Measurements from ENCODE around the gene CEP85L. TPM values are rescaled to one million over a fixed set of nuclear protein-coding genes. Genes with fewer than 3 reads are reported as not detected.

The CEP85L gene
- total and polyA plus RNA-seq, 4 donors: 7.4 to 37.3 (median 18.2) TPM

- H3K27me3 ChIP-seq (ENCODE audit: control insufficient read depth, insufficient read depth, low read length): no peaks in the 10 kb centered on the region
- 92% methylated on average over 9 of the region's 10 CpGs for WGBS (ENCODE audit: insufficient coverage)
- H3K36me3 ChIP-seq (ENCODE audit: control insufficient read depth, insufficient read depth, low read length): peaks cover 2% of the 10 kb centered on the region
- H3K9me3 ChIP-seq (ENCODE audit: control insufficient read depth, insufficient read depth, low read length): peaks cover 2% of the 10 kb centered on the region
- H3K4me3 ChIP-seq (ENCODE audit: low read depth, low read length): no peak overlapping the region
- no peak for DNase-seq (ENCODE audit: low read depth in 4 of 6, low spot score in 6 of 6)
- no peak overlapping the region for H3K27ac ChIP-seq (ENCODE audit: low read depth, low read length)
- no peaks in the 10 kb centered on the region for H3K4me1 ChIP-seq (ENCODE audit: control insufficient read depth, insufficient read depth, low read length)
These were observed 151.0 kb downstream of the CEP85L start for GRCh38 chr6:118500130-118501015.

- 100% methylated on average over 1 of the region's 5 CpGs for WGBS (ENCODE audit: insufficient coverage)
- Histone ChIP-seq H3K27me3 (ENCODE audit: control insufficient read depth, insufficient read depth, low read length) (no peaks in the 10 kb centered on the region), H3K4me3 (ENCODE audit: low read depth, low read length) (no peak overlapping the region), H3K4me1 (ENCODE audit: control insufficient read depth, insufficient read depth, low read length) (no peaks in the 10 kb centered on the region), H3K36me3 (ENCODE audit: control insufficient read depth, insufficient read depth, low read length) (no peaks in the 10 kb centered on the region), H3K27ac (ENCODE audit: low read depth, low read length) (no peak overlapping the region), H3K9me3 (ENCODE audit: control insufficient read depth, insufficient read depth, low read length) (no peaks in the 10 kb centered on the region)
- no peak for DNase-seq (ENCODE audit: low read depth in 4 of 6, low spot score in 6 of 6)
These were observed 155.7 kb downstream of the CEP85L start for GRCh38 chr6:118495485-118496280.

GRCh38 chr6:118494091-118494490, 157.3 kb downstream of the CEP85L start:
- H3K27ac ChIP-seq (ENCODE audit: low read depth, low read length): no peak overlapping the region
- WGBS (ENCODE audit: insufficient coverage): 67% methylated on average over 1 of the region's 3 CpGs
- no peaks in the 10 kb centered on the region for H3K36me3 ChIP-seq (ENCODE audit: control insufficient read depth, insufficient read depth, low read length)
- H3K4me1 ChIP-seq (ENCODE audit: control insufficient read depth, insufficient read depth, low read length): no peaks in the 10 kb centered on the region
- no peak overlapping the region for H3K4me3 ChIP-seq (ENCODE audit: low read depth, low read length)
- no peak for DNase-seq (ENCODE audit: low read depth in 4 of 6, low spot score in 6 of 6)
- no peaks in the 10 kb centered on the region for H3K27me3 ChIP-seq (ENCODE audit: control insufficient read depth, insufficient read depth, low read length)
- H3K9me3 ChIP-seq (ENCODE audit: control insufficient read depth, insufficient read depth, low read length): no peaks in the 10 kb centered on the region

- Histone ChIP-seq H3K9me3 (ENCODE audit: control insufficient read depth, insufficient read depth, low read length) (peaks cover 8% of the 10 kb centered on the region), H3K27me3 (ENCODE audit: control insufficient read depth, insufficient read depth, low read length) (no peaks in the 10 kb centered on the region), H3K4me1 (ENCODE audit: control insufficient read depth, insufficient read depth, low read length) (no peaks in the 10 kb centered on the region), H3K36me3 (ENCODE audit: control insufficient read depth, insufficient read depth, low read length) (no peaks in the 10 kb centered on the region), H3K27ac (ENCODE audit: low read depth, low read length) (no peak overlapping the region), H3K4me3 (ENCODE audit: low read depth, low read length) (no peak overlapping the region)
- no CpG with 5 or more reads among the region's 3 CpGs for WGBS (ENCODE audit: insufficient coverage)
- no peak for DNase-seq (ENCODE audit: low read depth in 4 of 6, low spot score in 6 of 6)
These were observed 161.4 kb downstream of the CEP85L start for GRCh38 chr6:118489990-118490389.

- Histone ChIP-seq H3K9me3 (ENCODE audit: control insufficient read depth, insufficient read depth, low read length) (peaks cover 8% of the 10 kb centered on the region), H3K36me3 (ENCODE audit: control insufficient read depth, insufficient read depth, low read length) (no peaks in the 10 kb centered on the region), H3K4me1 (ENCODE audit: control insufficient read depth, insufficient read depth, low read length) (no peaks in the 10 kb centered on the region), H3K4me3 (ENCODE audit: low read depth, low read length) (no peak overlapping the region), H3K27me3 (ENCODE audit: control insufficient read depth, insufficient read depth, low read length) (no peaks in the 10 kb centered on the region), H3K27ac (ENCODE audit: low read depth, low read length) (no peak overlapping the region)
- DNase-seq (ENCODE audit: low read depth in 4 of 6, low spot score in 6 of 6): no peak
These were observed 162.8 kb downstream of the CEP85L start for GRCh38 chr6:118488631-118489030.

GRCh38 chr6:118485601-118486550, 165.5 kb downstream of the CEP85L start:
- Histone ChIP-seq H3K27me3 (ENCODE audit: control insufficient read depth, insufficient read depth, low read length) (no peaks in the 10 kb centered on the region), H3K27ac (ENCODE audit: low read depth, low read length) (no peak overlapping the region), H3K36me3 (ENCODE audit: control insufficient read depth, insufficient read depth, low read length) (no peaks in the 10 kb centered on the region), H3K9me3 (ENCODE audit: control insufficient read depth, insufficient read depth, low read length) (peaks cover 8% of the 10 kb centered on the region), H3K4me1 (ENCODE audit: control insufficient read depth, insufficient read depth, low read length) (no peaks in the 10 kb centered on the region), H3K4me3 (ENCODE audit: low read depth, low read length) (no peak overlapping the region)
- DNase-seq (ENCODE audit: low read depth in 4 of 6, low spot score in 6 of 6): no peak
- WGBS (ENCODE audit: insufficient coverage): no CpG with 5 or more reads among the region's 2 CpGs

- no peaks in the 10 kb centered on the region for H3K9me3 ChIP-seq (ENCODE audit: control insufficient read depth, insufficient read depth, low read length)
- H3K4me3 ChIP-seq (ENCODE audit: low read depth, low read length): no peak overlapping the region
- no peak overlapping the region for H3K27ac ChIP-seq (ENCODE audit: low read depth, low read length)
- H3K4me1 ChIP-seq (ENCODE audit: control insufficient read depth, insufficient read depth, low read length): no peaks in the 10 kb centered on the region
- peak in 1 of 6 donors; percentile 30 for DNase-seq (ENCODE audit: low read depth in 4 of 6, low spot score in 6 of 6)
- H3K27me3 ChIP-seq (ENCODE audit: control insufficient read depth, insufficient read depth, low read length): no peaks in the 10 kb centered on the region
- H3K36me3 ChIP-seq (ENCODE audit: control insufficient read depth, insufficient read depth, low read length): no peaks in the 10 kb centered on the region
- WGBS (ENCODE audit: insufficient coverage): no CpG with 5 or more reads among the region's 3 CpGs
These were observed 174.8 kb downstream of the CEP85L start for GRCh38 chr6:118476551-118476950.

- no peaks in the 10 kb centered on the region for H3K4me1 ChIP-seq (ENCODE audit: control insufficient read depth, insufficient read depth, low read length)
- DNase-seq (ENCODE audit: low read depth in 4 of 6, low spot score in 6 of 6): peak in 1 of 6 donors; percentile 65
These were observed 178.1 kb downstream of the CEP85L start for GRCh38 chr6:118473266-118473665.

GRCh38 chr6:118469468-118469867, 181.9 kb downstream of the CEP85L start:
- no peak overlapping the region for H3K27ac ChIP-seq (ENCODE audit: low read depth, low read length)
- peaks cover 4% of the 10 kb centered on the region for H3K36me3 ChIP-seq (ENCODE audit: control insufficient read depth, insufficient read depth, low read length)
- H3K4me1 ChIP-seq (ENCODE audit: control insufficient read depth, insufficient read depth, low read length): no peaks in the 10 kb centered on the region
- no peaks in the 10 kb centered on the region for H3K27me3 ChIP-seq (ENCODE audit: control insufficient read depth, insufficient read depth, low read length)
- no peak overlapping the region for H3K4me3 ChIP-seq (ENCODE audit: low read depth, low read length)
- DNase-seq (ENCODE audit: low read depth in 4 of 6, low spot score in 6 of 6): no peak
- WGBS (ENCODE audit: insufficient coverage): 93% methylated on average over 2 of the region's 4 CpGs
- H3K9me3 ChIP-seq (ENCODE audit: control insufficient read depth, insufficient read depth, low read length): no peaks in the 10 kb centered on the region

More at GRCh38 chr6:118473266-118473665, 178.1 kb downstream of the CEP85L start:
- no peaks in the 10 kb centered on the region for H3K27me3 ChIP-seq (ENCODE audit: control insufficient read depth, insufficient read depth, low read length)
- H3K36me3 ChIP-seq (ENCODE audit: control insufficient read depth, insufficient read depth, low read length): peaks cover 4% of the 10 kb centered on the region
- no peak overlapping the region for H3K27ac ChIP-seq (ENCODE audit: low read depth, low read length)
- no peak overlapping the region for H3K4me3 ChIP-seq (ENCODE audit: low read depth, low read length)
- no peaks in the 10 kb centered on the region for H3K9me3 ChIP-seq (ENCODE audit: control insufficient read depth, insufficient read depth, low read length)

All from spinal cord (tissue), 10 donors.